SK-N-DZ (cell line): ENCODE results near the gene RNF130.

Experiments used
- DNase-seq: peaks from one replicate; pipeline ENCODE4 v3.0.0-alpha.2; 2015; ENCODE audit warnings: low spot score
- small RNA-seq, 2 experiments: library from RNA; depleted of rRNA; stranded (forward); fragments of <200 nt; gene quantifications; one replicate each; pipeline ENCODE3, GENCODE V24; 2014

Gene RNF130

GRCh38 chr5:179918742-179919486, 152.6 kb downstream of the RNF130 start:
- DNase-seq = no peak

GRCh38 chr5:179916523-179916922, 155.0 kb downstream of the RNF130 start:
- DNase-seq = no peak

- no peak for DNase-seq
These were observed 156.1 kb downstream of the RNF130 start for GRCh38 chr5:179915406-179915935.

- DNase-seq = no peak
These were observed 157.4 kb downstream of the RNF130 start for GRCh38 chr5:179914032-179914755.

GRCh38 chr5:179913461-179913860, 158.1 kb downstream of the RNF130 start:
- DNase-seq = no peak

GRCh38 chr5:179912951-179913350, 158.6 kb downstream of the RNF130 start:
- DNase-seq = no peak

GRCh38 chr5:179912386-179912785, 159.2 kb downstream of the RNF130 start:
- no peak for DNase-seq

- no peak for DNase-seq
These were observed 162.3 kb downstream of the RNF130 start for GRCh38 chr5:179909224-179909623.

GRCh38 chr5:179908528-179908927, 163.0 kb downstream of the RNF130 start:
- peak; percentile 73 for DNase-seq

- peak; percentile 46 for DNase-seq
These were observed 163.8 kb downstream of the RNF130 start, which contains the start of gene TBC1D9B for GRCh38 chr5:179907556-179908324. Gene TBC1D9B (minus strand): TSS chr5:179907897. CDS start chr5:179907821, 76 bp downstream.

GRCh38 chr5:179906795-179907555, 164.6 kb downstream of the RNF130 start:
- DNase-seq = peak; percentile 21

GRCh38 chr5:179906294-179906794, 165.2 kb downstream of the RNF130 start:
- DNase-seq = no peak

- DNase-seq = no peak
These were observed 166.4 kb downstream of the RNF130 start for GRCh38 chr5:179905161-179905560.

Small RNA genes within 50 kb of the gene (small RNA-seq; reads per million reads assigned to genes)
- 8.6 to 348 reads per million in 2 experiments for gene MIR340
